BLaER1 treated with 17β-estradiol and CSF1 and Interleukin-3, amounts not matched to agents 10 nM and 100 nM (cell line): ENCODE data around the gene CLEC16A.

ENCODE experiments used
- H3K27ac ChIP-seq, 11 experiments: shearing (Covaris generic); formaldehyde crosslinking; 2 replicates each; pipeline ENCODE4 v1.8.1; 2022
- H3K27me3 ChIP-seq, 11 experiments: shearing (Covaris generic); formaldehyde crosslinking; 2 replicates each; pipeline ENCODE4 v1.8.1; 2022
- H3K36me3 ChIP-seq, 11 experiments: shearing (Covaris generic); formaldehyde crosslinking; 2 replicates each; pipeline ENCODE4 v1.8.1; 2022
- H3K4me1 ChIP-seq, 10 experiments: shearing (Covaris generic); formaldehyde crosslinking; 2 replicates each; pipeline ENCODE4 v1.8.1; 2022
- H3K4me2 ChIP-seq, 11 experiments: shearing (Covaris generic); formaldehyde crosslinking; 2 replicates each; pipeline ENCODE4 v1.8.1; 2022
- H3K4me3 ChIP-seq, 10 experiments: shearing (Covaris generic); formaldehyde crosslinking; 2 replicates each; pipeline ENCODE4 v1.8.1; 2022
- H3K9ac ChIP-seq, 11 experiments: shearing (Covaris generic); formaldehyde crosslinking; 2 replicates each; pipeline ENCODE4 v1.8.1; 2022
- H3K9me3 ChIP-seq, 11 experiments: shearing (Covaris generic); formaldehyde crosslinking; replicated peaks in 1 of 11; 2 replicates each; pipeline ENCODE4 v1.8.1; 2022
- H4K20me1 ChIP-seq, 11 experiments: shearing (Covaris generic); formaldehyde crosslinking; 2 replicates each; pipeline ENCODE4 v1.8.1; 2022
- Cebpa-rat ChIP-seq, 11 experiments: shearing (Covaris generic); IDR thresholded peaks; 2 replicates each; pipeline ENCODE4 v1.8.1; 2022

Gene CLEC16A

DNA sequence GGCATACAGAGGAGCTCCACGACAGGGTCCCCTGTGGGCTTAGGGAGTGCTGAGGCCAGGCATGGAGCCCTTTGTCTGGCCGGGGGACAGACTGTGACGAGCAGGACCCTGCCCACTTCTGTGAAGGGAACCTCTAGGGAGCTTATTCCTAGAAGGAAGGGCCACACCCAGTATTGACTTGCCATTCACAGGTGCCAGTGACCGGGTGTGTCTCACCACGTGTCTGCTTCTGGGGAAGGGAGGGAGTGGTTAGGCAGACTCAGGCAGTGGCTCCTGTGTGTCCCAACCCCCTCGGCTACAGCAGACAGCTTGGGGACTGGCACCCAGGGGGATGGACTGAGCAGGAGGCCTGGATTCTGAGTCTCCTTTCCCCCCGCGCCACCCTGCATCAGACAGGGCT lies 254.5 kb downstream of the CLEC16A start:
- Histone ChIP-seq H3K4me1 (peaks cover 65 to 84% (median 80%) of the 10 kb centered on the region in 10 experiments), H3K4me2 (peak overlapping the region; percentile 53 to 89 (median 74)), H3K4me3 (no peak overlapping the region), H3K27me3 (no peaks in the 10 kb centered on the region; a peak in 1 of 22 replicates), H3K9me3 (no peaks in the 10 kb centered on the region), H3K27ac (0 out of 22 replicates have a peak overlapping the region, but pooled peaks of 1 of the 11 experiments have one; percentile 5), H4K20me1 (no peaks in the 10 kb centered on the region), H3K9ac (peak overlapping the region in 3 of 11 experiments; percentile 5 to 43 (median 21); a peak in 2 of 22 replicates), H3K36me3 (no peaks in the 10 kb centered on the region)
- no peak for TF ChIP-seq Cebpa-rat (IDR thresholded peaks at IDR 0.05)

GRCh38 chr16:11200592-11200991 lies 256.2 kb downstream of the CLEC16A start:
- Histone ChIP-seq H3K27me3 (no peaks in the 10 kb centered on the region; a peak in 1 of 22 replicates), H4K20me1 (no peaks in the 10 kb centered on the region), H3K36me3 (no peaks in the 10 kb centered on the region), H3K9me3 (no peaks in the 10 kb centered on the region), H3K4me2 (peak overlapping the region; percentile 31 to 98 (median 82); a peak in 21 of 22 replicates), H3K27ac (no peak overlapping the region), H3K9ac (no peak overlapping the region), H3K4me1 (peaks cover 67 to 84% (median 79%) of the 10 kb centered on the region in 10 experiments), H3K4me3 (no peak overlapping the region)
- TF ChIP-seq Cebpa-rat (IDR thresholded peaks at IDR 0.05): no peak

DNA sequence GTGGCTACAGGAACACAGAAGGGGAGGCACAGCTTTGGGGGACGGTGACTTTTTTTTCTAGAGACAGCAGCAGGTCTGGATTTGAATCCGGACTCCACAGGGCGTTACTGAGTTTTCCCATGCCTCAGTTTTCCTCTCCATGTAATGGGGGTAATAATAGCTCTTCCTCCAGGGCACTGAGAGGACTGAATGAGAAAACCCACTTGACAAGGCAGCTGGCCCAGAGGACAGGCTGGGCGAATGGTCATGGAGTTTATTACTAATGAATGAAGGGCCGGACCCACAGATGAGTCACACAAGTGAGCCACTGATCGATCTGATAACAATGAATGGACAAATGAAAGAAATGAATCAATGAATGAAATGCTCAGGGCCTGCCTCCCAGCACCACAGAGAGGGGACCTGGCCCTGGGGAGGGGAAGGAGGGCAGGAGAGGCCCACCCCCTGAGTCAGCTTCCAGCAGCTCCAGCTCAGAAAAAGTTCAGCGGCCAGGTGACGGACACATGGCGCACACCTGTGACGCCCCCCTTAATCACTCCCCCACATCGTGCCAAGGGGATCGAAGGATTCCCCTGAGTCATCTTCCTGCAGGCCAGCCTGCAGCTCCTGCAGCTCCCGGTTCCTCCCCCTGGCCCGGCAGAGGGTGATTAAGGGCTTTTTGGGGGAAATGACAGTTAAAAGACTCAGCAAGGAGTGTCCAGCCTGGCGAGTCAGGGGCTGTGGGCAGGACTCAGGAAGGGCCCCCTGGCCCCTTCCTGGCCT lies 257.3 kb downstream of the CLEC16A start:
- peak overlapping the region in 2 of 10 experiments; percentile 6 to 24; a peak in 2 of 20 replicates for H3K4me3 ChIP-seq
- no peaks in the 10 kb centered on the region; a peak in 1 of 22 replicates for H3K27me3 ChIP-seq
- H3K9me3 ChIP-seq: no peaks in the 10 kb centered on the region
- no peaks in the 10 kb centered on the region for H3K36me3 ChIP-seq
- H3K27ac ChIP-seq: peak overlapping the region in 8 of 11 experiments; percentile 25 to 72 (median 56); a peak in 15 of 22 replicates
- H3K9ac ChIP-seq: peak overlapping the region in 10 of 11 experiments; percentile 7 to 63 (median 28); a peak in 12 of 22 replicates
- H3K4me2 ChIP-seq: peak overlapping the region; percentile 67 to 98 (median 82)
- no peak for TF ChIP-seq Cebpa-rat (IDR thresholded peaks at IDR 0.05)
- no peaks in the 10 kb centered on the region for H4K20me1 ChIP-seq
- H3K4me1 ChIP-seq: peaks cover 71 to 88% (median 83%) of the 10 kb centered on the region in 10 experiments

DNA sequence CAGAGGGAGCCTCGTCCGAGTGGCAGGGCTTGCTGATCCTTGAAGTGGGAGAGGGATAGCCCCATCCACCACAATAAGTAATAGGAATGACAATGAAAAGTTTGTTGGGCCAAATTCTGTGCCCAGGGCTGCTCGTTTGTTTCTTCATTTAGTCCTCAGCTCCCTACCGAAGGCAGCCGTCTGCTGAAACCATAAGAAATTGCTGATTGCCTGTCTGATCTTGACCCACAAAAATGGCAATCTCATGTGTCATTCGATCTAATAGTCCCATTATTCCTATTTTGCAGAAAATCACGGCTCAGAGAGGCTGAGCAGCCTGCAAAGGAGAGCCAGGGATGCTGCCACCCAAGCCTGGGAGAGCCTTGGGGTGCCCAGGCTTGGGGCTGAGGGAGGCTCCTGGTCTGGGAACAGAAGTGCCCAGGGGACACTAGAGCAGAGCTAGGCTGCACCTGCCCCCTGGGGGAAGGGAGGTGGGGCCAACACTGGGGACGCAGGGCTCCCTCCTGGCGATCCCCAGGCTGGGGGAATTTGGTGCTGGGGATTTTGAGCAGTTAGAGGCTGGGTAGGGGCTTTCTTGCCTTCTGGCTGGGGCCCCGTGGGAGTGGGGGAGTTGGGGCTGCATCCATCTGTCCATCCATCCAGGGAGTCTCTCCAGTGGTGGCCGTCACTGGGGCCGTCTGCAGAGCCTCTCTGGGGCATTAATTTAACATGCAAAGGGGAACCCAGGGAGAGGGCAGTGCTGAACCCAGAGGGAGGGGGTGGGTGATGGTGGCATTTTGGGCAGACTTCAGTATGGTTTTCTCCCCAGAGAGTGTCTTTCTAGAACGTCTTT lies 258.1 kb downstream of the CLEC16A start:
- no peak for TF ChIP-seq Cebpa-rat (IDR thresholded peaks at IDR 0.05)
- H4K20me1 ChIP-seq: no peaks in the 10 kb centered on the region
- no peaks in the 10 kb centered on the region; a peak in 1 of 22 replicates for H3K27me3 ChIP-seq
- H3K4me2 ChIP-seq: peak overlapping the region; percentile 67 to 98 (median 82)
- peak overlapping the region in 2 of 10 experiments; percentile 6 to 24; a peak in 4 of 20 replicates for H3K4me3 ChIP-seq
- H3K27ac ChIP-seq: peak overlapping the region in 9 of 11 experiments; percentile 25 to 72 (median 54); a peak in 16 of 22 replicates
- peaks cover 1 to 4% (median 3%) of the 10 kb centered on the region in 11 experiments; a peak in 21 of 22 replicates for H3K9me3 ChIP-seq
- peaks cover 74 to 96% (median 87%) of the 10 kb centered on the region in 10 experiments for H3K4me1 ChIP-seq
- H3K36me3 ChIP-seq: no peaks in the 10 kb centered on the region
- H3K9ac ChIP-seq: peak overlapping the region in 10 of 11 experiments; percentile 7 to 63 (median 28); a peak in 14 of 22 replicates

- Histone ChIP-seq H3K4me2 (peak overlapping the region; percentile 67 to 98 (median 82)), H4K20me1 (no peaks in the 10 kb centered on the region), H3K27me3 (no peaks in the 10 kb centered on the region), H3K9ac (peak overlapping the region in 2 of 11 experiments; percentile 19 to 34; a peak in 2 of 22 replicates), H3K4me1 (peaks cover 72 to 96% (median 81%) of the 10 kb centered on the region in 10 experiments), H3K4me3 (no peak overlapping the region; a peak in 1 of 20 replicates), H3K9me3 (peaks cover 8 to 11% (median 10%) of the 10 kb centered on the region in 11 experiments; a peak in 21 of 22 replicates), H3K27ac (peak overlapping the region in 8 of 11 experiments; percentile 3 to 72 (median 47); a peak in 9 of 22 replicates), H3K36me3 (no peaks in the 10 kb centered on the region)
- TF ChIP-seq Cebpa-rat (IDR thresholded peaks at IDR 0.05): no peak
Measured at GRCh38 chr16:11203111-11203623, 258.8 kb downstream of the CLEC16A start.

- no peaks in the 10 kb centered on the region for H3K36me3 ChIP-seq
- H4K20me1 ChIP-seq: no peaks in the 10 kb centered on the region
- 0 out of 22 replicates have a peak overlapping the region, but pooled peaks of 1 of the 11 experiments have one; percentile 4 for H3K9ac ChIP-seq
- H3K27ac ChIP-seq: peak overlapping the region in 3 of 11 experiments; percentile 73 to 84 (median 76); a peak in 6 of 22 replicates
- H3K9me3 ChIP-seq: peaks cover 9 to 16% (median 12%) of the 10 kb centered on the region in 11 experiments; a peak in 21 of 22 replicates
- no peak overlapping the region for H3K4me3 ChIP-seq
- H3K4me1 ChIP-seq: peaks cover 69 to 96% (median 80%) of the 10 kb centered on the region in 10 experiments
- TF ChIP-seq Cebpa-rat (IDR thresholded peaks at IDR 0.05): no peak
- H3K27me3 ChIP-seq: no peaks in the 10 kb centered on the region
- H3K4me2 ChIP-seq: peak overlapping the region; percentile 14 to 98 (median 89); a peak in 16 of 22 replicates
Measured at GRCh38 chr16:11204513-11205047, 260.2 kb downstream of the CLEC16A start.

GRCh38 chr16:11205065-11205699 lies 260.8 kb downstream of the CLEC16A start:
- no peaks in the 10 kb centered on the region for H3K27me3 ChIP-seq
- H3K27ac ChIP-seq: peak overlapping the region in 9 of 11 experiments; percentile 13 to 84 (median 64); a peak in 17 of 22 replicates

More at GRCh38 chr16:11205065-11205699, 260.8 kb downstream of the CLEC16A start:
- H3K4me3 ChIP-seq: no peak overlapping the region
- H3K4me1 ChIP-seq: peaks cover 73 to 100% (median 85%) of the 10 kb centered on the region in 10 experiments
- H3K4me2 ChIP-seq: peak overlapping the region; percentile 69 to 98 (median 92)
- no peaks in the 10 kb centered on the region for H3K36me3 ChIP-seq
- no peaks in the 10 kb centered on the region for H4K20me1 ChIP-seq
- no peak for TF ChIP-seq Cebpa-rat (IDR thresholded peaks at IDR 0.05)
- peak overlapping the region in 8 of 11 experiments; percentile 16 to 63 (median 44); a peak in 6 of 22 replicates for H3K9ac ChIP-seq
- H3K9me3 ChIP-seq: peaks cover 9 to 16% (median 12%) of the 10 kb centered on the region in 11 experiments; a peak in 21 of 22 replicates
